ENCODE measurements around the gene POC1B.

The POC1B gene

GRCh38 chr12:89414322-89414721 is 111.5 kb downstream of the POC1B start:
- DNase-seq (ENCODE audit: insufficient read length, low spot score) = no peak

DNA sequence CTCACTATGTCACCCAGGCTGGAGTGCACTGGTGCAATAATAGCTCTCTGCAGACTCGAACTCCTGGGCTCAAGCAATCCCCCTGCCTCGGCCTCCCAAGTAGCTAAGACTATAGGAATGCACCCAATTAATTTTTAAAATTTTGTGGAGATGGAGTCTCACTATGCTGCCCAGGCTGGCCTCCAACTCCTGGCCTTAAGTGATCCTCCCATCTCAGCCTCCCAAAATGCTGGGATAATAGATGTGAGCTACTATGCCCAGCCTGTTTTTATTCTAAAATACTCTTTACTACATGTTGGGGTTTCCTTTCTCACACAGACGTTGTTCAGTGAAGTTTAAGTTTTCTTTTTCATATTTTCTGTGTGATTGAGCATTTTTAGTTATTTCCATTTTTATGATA is 112.6 kb downstream of the POC1B start:
- no peak for DNase-seq (ENCODE audit: insufficient read length, low spot score)
- TF ChIP-seq POLR2AphosphoS5 (IDR thresholded peaks at IDR 0.05; ENCODE audit: low read depth, low read length) (no peak), POU2F2 (IDR thresholded peaks at IDR 0.05; ENCODE audit: low read depth, low read length) (no peak), TAF1 (IDR thresholded peaks at IDR 0.05; ENCODE audit: low read depth, low read length) (no peak), PAX5 (IDR thresholded peaks at IDR 0.05; ENCODE audit: insufficient read depth, low read length, severe bottlenecking) (no peak), SPI1 (IDR thresholded peaks at IDR 0.05; ENCODE audit: low read depth, low read length) (no peak), POLR2A (IDR thresholded peaks at IDR 0.05; ENCODE audit: low read depth, low read length) (no peak)
- no peak for FAIRE-seq

More at GRCh38 chr12:89414322-89414721, 111.5 kb downstream of the POC1B start:
- TF ChIP-seq SPI1 (IDR thresholded peaks at IDR 0.05; ENCODE audit: low read depth, low read length) = no peak
- TF ChIP-seq TAF1 (IDR thresholded peaks at IDR 0.05; ENCODE audit: low read depth, low read length) = no peak
- no peak for TF ChIP-seq POU2F2 (IDR thresholded peaks at IDR 0.05; ENCODE audit: low read depth, low read length)
- TF ChIP-seq PAX5 (IDR thresholded peaks at IDR 0.05; ENCODE audit: insufficient read depth, low read length, severe bottlenecking) = no peak
- no peak for TF ChIP-seq POLR2AphosphoS5 (IDR thresholded peaks at IDR 0.05; ENCODE audit: low read depth, low read length)
- TF ChIP-seq POLR2A (IDR thresholded peaks at IDR 0.05; ENCODE audit: low read depth, low read length) = no peak
- FAIRE-seq = no peak

GRCh38 chr12:89412665-89413064 is 113.2 kb downstream of the POC1B start:
- DNase-seq (ENCODE audit: insufficient read length, low spot score) (no peak), FAIRE-seq (no peak)
- TF ChIP-seq PAX5 (IDR thresholded peaks at IDR 0.05; ENCODE audit: insufficient read depth, low read length, severe bottlenecking) = no peak
- no peak for TF ChIP-seq SPI1 (IDR thresholded peaks at IDR 0.05; ENCODE audit: low read depth, low read length)
- TF ChIP-seq TAF1 (IDR thresholded peaks at IDR 0.05; ENCODE audit: low read depth, low read length) = no peak
- no peak for TF ChIP-seq POLR2AphosphoS5 (IDR thresholded peaks at IDR 0.05; ENCODE audit: low read depth, low read length)
- TF ChIP-seq POLR2A (IDR thresholded peaks at IDR 0.05; ENCODE audit: low read depth, low read length) = no peak
- no peak for TF ChIP-seq POU2F2 (IDR thresholded peaks at IDR 0.05; ENCODE audit: low read depth, low read length)

DNA sequence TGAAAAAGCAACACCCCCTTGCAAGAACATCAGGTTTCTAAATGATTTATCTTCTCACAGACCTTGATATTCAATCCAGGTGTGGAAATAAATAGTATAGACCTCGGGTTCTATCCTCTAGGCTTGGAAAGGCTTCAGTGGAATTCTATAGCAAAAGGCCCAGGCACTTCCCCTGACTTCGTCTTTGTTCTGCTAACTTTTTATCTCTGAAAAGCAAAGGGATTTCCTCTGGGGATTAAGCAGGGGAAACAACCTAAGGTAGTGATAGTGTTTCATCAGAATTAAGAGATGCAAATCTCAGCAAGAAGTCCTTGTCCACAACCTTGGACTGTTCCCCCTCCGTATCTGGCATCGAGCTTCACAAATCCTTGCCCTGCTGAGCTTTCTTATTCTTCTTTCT is 114.0 kb downstream of the POC1B start:
- DNase-seq (ENCODE audit: insufficient read length, low spot score) (no peak), FAIRE-seq (no peak)
- TF ChIP-seq SPI1 (IDR thresholded peaks at IDR 0.05; ENCODE audit: low read depth, low read length) (no peak), POLR2A (IDR thresholded peaks at IDR 0.05; ENCODE audit: low read depth, low read length) (no peak), TAF1 (IDR thresholded peaks at IDR 0.05; ENCODE audit: low read depth, low read length) (no peak), POLR2AphosphoS5 (IDR thresholded peaks at IDR 0.05; ENCODE audit: low read depth, low read length) (no peak), POU2F2 (IDR thresholded peaks at IDR 0.05; ENCODE audit: low read depth, low read length) (no peak), PAX5 (IDR thresholded peaks at IDR 0.05; ENCODE audit: insufficient read depth, low read length, severe bottlenecking) (no peak)

DNA sequence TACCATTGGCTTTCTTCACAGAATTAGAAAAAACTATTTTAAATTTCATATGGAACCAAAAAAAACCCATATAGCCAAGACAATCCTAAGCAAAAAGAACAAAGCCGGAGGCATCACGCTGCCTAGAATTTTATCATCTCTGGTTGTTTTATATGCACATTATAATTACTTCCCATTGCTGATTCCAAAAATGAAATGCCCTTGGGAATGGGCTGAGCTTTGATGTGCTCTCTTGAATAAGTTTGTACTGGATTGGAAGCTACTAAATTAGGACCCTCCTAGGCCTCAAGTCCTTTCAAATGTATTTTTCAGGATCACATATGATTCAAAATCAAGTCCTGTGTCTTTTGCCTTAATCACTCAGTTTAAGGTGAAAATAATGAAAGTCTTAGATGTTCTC is 114.6 kb downstream of the POC1B start:
- TF ChIP-seq POLR2AphosphoS5 (IDR thresholded peaks at IDR 0.05; ENCODE audit: low read depth, low read length) (no peak), PAX5 (IDR thresholded peaks at IDR 0.05; ENCODE audit: insufficient read depth, low read length, severe bottlenecking) (no peak), TAF1 (IDR thresholded peaks at IDR 0.05; ENCODE audit: low read depth, low read length) (no peak), POU2F2 (IDR thresholded peaks at IDR 0.05; ENCODE audit: low read depth, low read length) (no peak), POLR2A (IDR thresholded peaks at IDR 0.05; ENCODE audit: low read depth, low read length) (no peak), SPI1 (IDR thresholded peaks at IDR 0.05; ENCODE audit: low read depth, low read length) (no peak)
- FAIRE-seq (no peak), DNase-seq (ENCODE audit: insufficient read length, low spot score) (no peak)

GRCh38 chr12:89405626-89406345 is 120.1 kb downstream of the POC1B start:
- no peak for TF ChIP-seq TAF1 (IDR thresholded peaks at IDR 0.05; ENCODE audit: low read depth, low read length)
- no peak for TF ChIP-seq SPI1 (IDR thresholded peaks at IDR 0.05; ENCODE audit: low read depth, low read length)
- no peak for TF ChIP-seq PAX5 (IDR thresholded peaks at IDR 0.05; ENCODE audit: insufficient read depth, low read length, severe bottlenecking)
- no peak for TF ChIP-seq POLR2AphosphoS5 (IDR thresholded peaks at IDR 0.05; ENCODE audit: low read depth, low read length)
- FAIRE-seq (no peak), DNase-seq (ENCODE audit: insufficient read length, low spot score) (no peak)

DNA sequence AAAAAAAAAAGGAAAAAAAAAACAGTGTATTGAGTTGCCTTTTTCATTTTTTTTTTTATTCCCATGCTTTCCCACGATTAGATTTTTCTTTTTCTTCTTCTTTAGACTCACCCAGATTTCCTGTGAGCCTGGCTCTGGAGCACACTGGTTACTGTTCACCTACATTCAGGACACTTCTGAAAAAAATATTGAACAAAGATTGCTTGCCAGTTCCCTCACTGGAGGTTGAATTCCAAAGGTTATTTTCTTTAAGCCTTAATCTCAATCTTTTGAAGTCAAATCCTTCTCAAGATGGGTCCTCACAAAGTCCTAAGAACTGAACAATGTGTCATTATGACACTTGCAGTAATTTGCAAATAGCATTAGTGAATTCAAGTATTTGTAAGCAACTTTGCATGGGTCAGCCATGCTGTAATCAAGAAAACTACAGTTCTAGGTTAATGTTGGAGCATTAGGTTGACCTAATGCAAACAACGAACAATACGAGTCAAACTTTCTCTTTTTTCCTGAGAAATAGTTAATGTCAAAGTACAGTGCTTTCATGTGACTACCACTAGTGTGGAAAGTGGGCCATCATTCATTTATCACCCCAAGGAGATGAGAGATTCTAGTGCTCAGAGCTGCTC is 124.3 kb downstream of the POC1B start:
- no peak for TF ChIP-seq POLR2A (IDR thresholded peaks at IDR 0.05; ENCODE audit: low read depth, low read length)
- TF ChIP-seq PAX5 (IDR thresholded peaks at IDR 0.05; ENCODE audit: insufficient read depth, low read length, severe bottlenecking) = no peak
- no peak for TF ChIP-seq TAF1 (IDR thresholded peaks at IDR 0.05; ENCODE audit: low read depth, low read length)
- DNase-seq (ENCODE audit: insufficient read length, low spot score) = no peak
- no peak for FAIRE-seq

- no peak for DNase-seq (ENCODE audit: insufficient read length, low spot score)
- no peak for TF ChIP-seq POLR2A (IDR thresholded peaks at IDR 0.05; ENCODE audit: low read depth, low read length)
- FAIRE-seq = no peak
Measured at GRCh38 chr12:89400415-89400814, 125.4 kb downstream of the POC1B start.

- no peak for DNase-seq (ENCODE audit: insufficient read length, low spot score)
- TF ChIP-seq SPI1 (IDR thresholded peaks at IDR 0.05; ENCODE audit: low read depth, low read length) (no peak), PAX5 (IDR thresholded peaks at IDR 0.05; ENCODE audit: insufficient read depth, low read length, severe bottlenecking) (no peak), POLR2A (IDR thresholded peaks at IDR 0.05; ENCODE audit: low read depth, low read length) (no peak), TAF1 (IDR thresholded peaks at IDR 0.05; ENCODE audit: low read depth, low read length) (no peak), POU2F2 (IDR thresholded peaks at IDR 0.05; ENCODE audit: low read depth, low read length) (no peak), POLR2AphosphoS5 (IDR thresholded peaks at IDR 0.05; ENCODE audit: low read depth, low read length) (no peak)
Measured at GRCh38 chr12:89395712-89396111, 130.1 kb downstream of the POC1B start.

DNA sequence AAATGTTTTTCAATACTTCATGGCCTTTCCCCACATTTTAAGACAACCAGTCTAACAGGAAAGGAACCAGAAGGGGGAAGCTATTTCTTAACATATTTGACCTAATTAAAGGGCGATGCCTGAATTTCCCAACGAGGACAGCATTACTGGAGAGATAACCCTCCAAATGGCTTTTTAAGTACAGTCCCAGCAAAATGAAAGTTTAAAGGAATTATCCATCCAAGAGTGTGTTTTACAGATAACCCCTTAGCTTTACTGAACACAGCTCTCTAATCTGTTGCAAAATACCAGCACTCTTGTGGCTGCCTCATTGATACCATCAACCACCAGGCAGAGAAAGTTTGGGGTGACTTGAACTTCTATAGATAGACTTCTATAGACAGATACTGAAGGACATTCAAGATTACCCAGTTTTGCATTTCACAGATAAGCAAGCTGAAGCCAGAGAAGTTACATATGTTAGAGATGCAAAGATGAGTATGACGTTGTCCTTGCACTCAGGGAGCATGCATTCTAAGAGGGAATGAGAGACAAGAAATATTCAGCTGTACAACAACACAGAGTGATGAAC is 132.2 kb downstream of the POC1B start:
- no peak for FAIRE-seq
- TF ChIP-seq TAF1 (IDR thresholded peaks at IDR 0.05; ENCODE audit: low read depth, low read length) = no peak
- no peak for TF ChIP-seq POLR2A (IDR thresholded peaks at IDR 0.05; ENCODE audit: low read depth, low read length)
- TF ChIP-seq PAX5 (IDR thresholded peaks at IDR 0.05; ENCODE audit: insufficient read depth, low read length, severe bottlenecking) = no peak
- TF ChIP-seq POLR2AphosphoS5 (IDR thresholded peaks at IDR 0.05; ENCODE audit: low read depth, low read length) = no peak
- no peak for TF ChIP-seq POU2F2 (IDR thresholded peaks at IDR 0.05; ENCODE audit: low read depth, low read length)
- no peak for TF ChIP-seq SPI1 (IDR thresholded peaks at IDR 0.05; ENCODE audit: low read depth, low read length)
- no peak for DNase-seq (ENCODE audit: insufficient read length, low spot score)

More at GRCh38 chr12:89395712-89396111, 130.1 kb downstream of the POC1B start:
- FAIRE-seq = no peak
